Upper lobe of left lung (tissue), 6 donors: ENCODE data around the gene MYO1G. TPM values are rescaled to one million over a fixed set of nuclear protein-coding genes. Genes with fewer than 3 reads are reported as not detected.

ENCODE experiments used
- ATAC-seq, 2 donors: fragments of 200-7000 bp; cut with Tn5 transposase; one replicate each; pipeline ENCODE4 v1.9.1; 2022; ENCODE audit warnings: mild to moderate bottlenecking in 2 of 2, moderate library complexity in 2 of 2; ENCODE audit not compliant: low FRiP score in 2 of 2
- DNase-seq, 2 donors: peaks; one replicate each; pipeline ENCODE4 v3.0.0-alpha.2; 2019 to 2020
- H3K27ac ChIP-seq, 4 donors: fragments of 200-600 bp; sonication (generic); one replicate each; pipeline ENCODE4 v1.5.1; 2016 to 2019
- H3K27me3 ChIP-seq, 4 donors: fragments of 200-600 bp; sonication (generic); one replicate each; pipeline ENCODE4 v1.5.1; 2017 to 2019
- H3K36me3 ChIP-seq, 4 donors: fragments of 200-600 bp; sonication (generic); one replicate each; pipeline ENCODE4 v1.5.1; 2016 to 2019
- H3K4me1 ChIP-seq, 4 donors: fragments of 200-600 bp; sonication (generic); one replicate each; pipeline ENCODE4 v1.5.1; 2018 to 2019
- H3K4me3 ChIP-seq, 4 donors: fragments of 200-600 bp; sonication (generic); one replicate each; pipeline ENCODE4 v1.5.1; 2017 to 2019; ENCODE audit warnings: mild to moderate bottlenecking in 2 of 4, moderate library complexity in 1 of 4
- H3K9me3 ChIP-seq, 4 donors: fragments of 200-600 bp; sonication (generic); one replicate each; pipeline ENCODE4 v1.5.1; 2018 to 2019
- CTCF ChIP-seq, 6 experiments: fragments of 450-650 bp in 4 of 6; fragments of 200-600 bp in 2 of 6; sonication (generic) in 2 of 6; IDR thresholded peaks; one replicate each; pipeline ENCODE4 v1.5.1; 2016 to 2019; ENCODE audit warnings: antibody characterized with exemption in 6 of 6
- EP300 ChIP-seq, 4 donors: sonication (generic); formaldehyde crosslinking; IDR thresholded peaks; one replicate each; pipeline ENCODE4 v1.5.1; 2017; ENCODE audit warnings: antibody characterized with exemption in 4 of 4, control low read depth in 2 of 4
- POLR2A ChIP-seq, 4 donors: fragments of 450-650 bp; IDR thresholded peaks; one replicate each; pipeline ENCODE4 v1.5.1; 2016 to 2017; ENCODE audit warnings: antibody characterized with exemption in 4 of 4, mild to moderate bottlenecking in 2 of 4
- POLR2AphosphoS5 ChIP-seq, 2 donors: sonication (generic); formaldehyde crosslinking; IDR thresholded peaks; one replicate each; pipeline ENCODE4 v1.5.1; 2017; ENCODE audit warnings: antibody characterized with exemption in 2 of 2
- WGBS, 2 donors: methylation state at CpG; one replicate each; pipeline ENCODE4 v1.1.5; 2017 to 2018; 5-methylcytosine and 5-hydroxymethylcytosine counted together
- total RNA-seq, 6 donors: library from RNA; depleted of rRNA in 4 of 6; stranded (reverse); fragments of >200 nt in 4 of 6; gene quantifications; one replicate each; pipeline versions ENCODE4 v1.1.0 to v1.2.1, GENCODE V29; 2016 to 2021
- donor health status: DM: no; HTN: no; CAD: no; lungs with moderate emphysema.
- donor health status: DM: no; HTN: yes; CAD: no; lungs with severe emphysema.

Gene MYO1G
- total RNA-seq, 6 donors from 2014 or later = 19.7 to 51.3 (median 38.0) TPM

DNA sequence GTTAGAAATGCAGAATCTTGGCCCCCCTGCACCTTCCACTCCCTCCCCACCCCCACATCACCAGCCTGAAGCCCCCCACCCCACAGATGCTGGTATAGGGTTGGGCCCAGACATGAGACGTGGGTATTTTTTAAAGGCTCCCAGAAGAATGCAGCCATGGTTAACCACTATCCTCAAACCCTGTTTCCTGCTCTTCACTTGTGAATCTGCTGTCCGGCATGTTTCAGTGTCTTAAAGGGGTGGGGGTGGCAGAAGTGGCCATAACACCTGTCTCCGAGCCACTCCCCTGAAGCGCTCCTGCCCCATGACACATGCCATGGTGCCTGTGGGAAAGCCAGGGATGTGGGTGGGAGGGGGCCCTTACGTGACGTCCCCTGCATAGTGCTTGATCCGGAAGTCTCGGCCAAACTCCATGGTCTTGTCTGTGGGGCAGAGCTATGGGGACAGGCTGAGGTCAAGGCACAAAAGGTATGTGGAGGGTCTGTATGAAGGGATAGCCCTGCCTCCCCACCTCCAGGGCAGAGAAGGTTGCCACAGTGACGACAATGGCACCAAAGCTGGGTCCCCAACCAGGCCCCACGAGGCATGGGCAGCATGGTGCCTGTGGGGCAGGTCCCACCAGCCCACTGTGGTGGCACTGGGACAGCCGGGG, 9.6 kb downstream of the MYO1G start:
- ATAC-seq (no peak), DNase-seq (no peak)

GRCh38 chr7:44967571-44968446, 11.0 kb downstream of the MYO1G start:
- H3K4me3 ChIP-seq = no peak overlapping the region
- H3K9me3 ChIP-seq = no peaks in the 10 kb centered on the region
- H3K36me3 ChIP-seq = peaks cover 0 to 6% (median 3%) of the 10 kb centered on the region in 4 donors
- WGBS, 2 donors = 79 to 85% methylated on average over 15 to 17 of the region's 18 CpGs
- TF ChIP-seq POLR2A (IDR thresholded peaks at IDR 0.05) = no peak
- peak in 2 of 6 experiments; percentile 18 to 39 for TF ChIP-seq CTCF (IDR thresholded peaks at IDR 0.05)
- peak in 1 of 2 donors; percentile 69 for DNase-seq
- no peaks in the 10 kb centered on the region for H3K27me3 ChIP-seq
- no peak for ATAC-seq
- peaks cover 0 to 4% (median 4%) of the 10 kb centered on the region in 4 donors for H3K4me1 ChIP-seq
- no peak overlapping the region for H3K27ac ChIP-seq

More for the DNA sequence above, 9.6 kb downstream of the MYO1G start:
- Histone ChIP-seq H3K36me3 (peaks cover 0 to 12% (median 3%) of the 10 kb centered on the region in 4 donors), H3K9me3 (no peaks in the 10 kb centered on the region), H3K4me1 (peaks cover 0 to 4% (median 0%) of the 10 kb centered on the region in 4 donors), H3K4me3 (no peak overlapping the region), H3K27me3 (no peaks in the 10 kb centered on the region), H3K27ac (no peak overlapping the region)
- no peak for TF ChIP-seq POLR2AphosphoS5 (IDR thresholded peaks at IDR 0.05)
- no peak for TF ChIP-seq CTCF (IDR thresholded peaks at IDR 0.05)
- 90 to 92% methylated on average over 8 to 11 of the region's 11 CpGs for WGBS, 2 donors

DNA sequence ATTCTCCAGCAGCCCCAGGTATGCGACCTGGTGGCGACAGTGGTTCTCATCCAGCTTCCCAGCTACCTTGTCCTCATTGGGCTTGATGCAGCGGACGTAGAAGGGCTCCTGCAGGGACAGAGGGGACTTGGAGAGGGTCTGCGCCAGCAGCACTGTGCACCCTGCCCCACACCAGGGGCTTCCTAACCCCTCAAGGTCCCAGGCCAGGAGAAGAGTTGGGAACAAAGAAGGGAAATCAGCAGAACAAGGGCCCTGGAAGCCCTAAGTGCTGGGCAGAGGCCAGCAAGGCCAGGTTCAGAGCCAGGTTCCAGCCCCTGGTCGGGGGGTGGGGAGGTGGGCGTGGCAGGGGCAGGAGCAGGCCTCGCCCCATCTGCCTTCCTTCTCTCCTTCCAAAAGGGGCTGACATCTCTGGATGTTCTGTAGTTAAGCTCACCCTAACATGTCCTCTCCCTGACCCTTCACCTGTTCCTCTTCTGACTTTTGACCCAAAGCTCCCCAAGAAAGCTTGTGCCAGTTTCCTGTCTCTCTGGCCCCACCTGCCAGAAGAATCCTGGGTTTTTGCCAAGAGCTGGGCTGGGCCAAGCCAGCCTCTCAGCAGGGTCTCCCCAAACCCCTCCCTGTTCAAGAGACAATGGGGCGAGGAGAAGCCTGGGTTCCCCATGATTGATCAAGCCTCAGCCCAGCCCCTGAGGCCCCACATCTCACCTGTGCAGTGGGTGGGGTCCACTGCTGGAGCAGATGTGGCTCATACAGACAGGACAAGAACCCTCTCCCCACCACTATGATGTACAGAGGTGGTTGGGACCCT, 11.9 kb downstream of the MYO1G start:
- 87 to 89% methylated on average over 7 to 9 of the region's 9 CpGs for WGBS, 2 donors
- H3K4me1 ChIP-seq = peaks cover 5 to 12% (median 11%) of the 10 kb centered on the region in 4 donors
- no peak for ATAC-seq
- no peak for DNase-seq
- TF ChIP-seq EP300 (IDR thresholded peaks at IDR 0.05) (no peak), POLR2A (IDR thresholded peaks at IDR 0.05) (no peak), CTCF (IDR thresholded peaks at IDR 0.05) (no peak), POLR2AphosphoS5 (IDR thresholded peaks at IDR 0.05) (no peak)
- peaks cover 0 to 6% (median 3%) of the 10 kb centered on the region in 4 donors for H3K36me3 ChIP-seq
- no peak overlapping the region for H3K27ac ChIP-seq
- H3K4me3 ChIP-seq = no peak overlapping the region
- H3K9me3 ChIP-seq = no peaks in the 10 kb centered on the region
- peaks cover 0 to 3% (median 0%) of the 10 kb centered on the region in 4 donors for H3K27me3 ChIP-seq

GRCh38 chr7:44965937-44966730, 12.7 kb downstream of the MYO1G start:
- TF ChIP-seq EP300 (IDR thresholded peaks at IDR 0.05) (no peak), POLR2AphosphoS5 (IDR thresholded peaks at IDR 0.05) (no peak), CTCF (IDR thresholded peaks at IDR 0.05) (no peak), POLR2A (IDR thresholded peaks at IDR 0.05) (no peak)

More at GRCh38 chr7:44965937-44966730, 12.7 kb downstream of the MYO1G start:
- H3K27ac ChIP-seq = no peak overlapping the region
- H3K27me3 ChIP-seq = peaks cover 0 to 3% (median 0%) of the 10 kb centered on the region in 4 donors
- DNase-seq (no peak), ATAC-seq (no peak)
- no peaks in the 10 kb centered on the region for H3K9me3 ChIP-seq
- peaks cover 0 to 6% (median 3%) of the 10 kb centered on the region in 4 donors for H3K36me3 ChIP-seq
- H3K4me3 ChIP-seq = no peak overlapping the region
- H3K4me1 ChIP-seq = peaks cover 5 to 12% (median 11%) of the 10 kb centered on the region in 4 donors
- WGBS, 2 donors = 93 to 95% methylated on average over 16 to 17 of the region's 18 CpGs
